Skeletal muscle cell (primary cell): Measurements from ENCODE around the gene NPLOC4.

Experiments used
- DNase-seq: peaks from one replicate; pipeline ENCODE4 v3.0.0-alpha.2; 2010; ENCODE audit warnings: low read depth
- H3K4me3 ChIP-seq: 2 replicates; pipeline ENCODE4 v1.5.1; 2011; ENCODE audit warnings: low read depth, mild to moderate bottlenecking, control low read depth, low read length, moderate library complexity

NPLOC4 gene

DNA sequence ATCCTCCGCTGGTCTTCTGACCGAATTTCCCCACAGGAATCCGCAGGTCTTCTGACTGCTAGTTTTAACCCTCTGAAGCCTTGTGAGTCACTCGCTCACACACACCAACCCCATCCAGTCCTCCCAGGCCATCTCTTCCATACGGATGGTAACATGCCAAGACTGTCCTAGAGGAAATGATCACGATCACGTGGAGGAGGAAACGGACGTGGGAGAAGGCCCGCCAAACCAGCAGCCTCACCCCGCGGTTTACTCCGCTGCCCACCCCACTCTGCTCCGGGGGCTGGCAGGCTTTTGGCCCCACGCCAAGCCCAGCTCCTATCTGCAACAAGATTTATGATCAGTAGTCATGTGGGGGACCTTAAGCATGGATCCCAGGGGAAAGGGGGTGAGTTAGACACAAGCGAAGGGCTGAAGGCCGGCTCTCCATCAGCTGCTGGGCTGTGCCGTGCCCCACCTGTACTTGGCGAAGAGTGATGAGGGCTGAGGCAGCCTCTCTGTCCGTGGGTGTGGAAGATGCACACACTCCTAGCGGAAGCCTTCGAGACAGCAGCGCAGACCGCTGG is 83.2 kb downstream of the NPLOC4 start:
- peak; percentile 89 for DNase-seq

DNA sequence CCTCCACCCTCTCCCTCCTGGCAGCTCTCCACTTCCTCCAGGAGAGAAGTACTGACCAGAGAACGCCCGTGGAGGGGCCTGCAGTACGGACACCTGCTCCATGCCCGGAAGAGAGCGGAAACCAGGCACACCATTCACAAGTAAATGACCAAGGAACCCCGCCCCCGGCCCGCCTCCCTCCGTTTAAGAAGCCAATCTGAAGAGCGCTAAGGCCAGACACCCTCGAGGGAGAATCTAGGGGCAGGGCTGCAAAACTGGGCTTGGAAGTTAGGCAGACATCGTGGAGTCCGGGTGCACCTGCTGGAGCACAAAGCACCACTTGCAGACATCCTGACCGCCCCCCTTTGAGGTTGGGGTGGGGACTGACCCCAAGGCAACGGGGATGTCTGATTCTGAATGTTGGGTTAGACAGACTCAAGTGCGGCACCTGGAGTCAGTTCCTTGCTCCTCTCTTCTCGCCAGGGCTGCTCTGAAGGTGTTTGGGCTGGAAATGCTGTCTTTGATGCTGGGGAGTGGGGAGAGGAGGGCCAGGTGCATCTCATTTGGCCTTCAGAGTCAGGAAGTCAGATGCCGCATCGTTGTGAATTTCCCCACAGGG is 83.8 kb downstream of the NPLOC4 start:
- DNase-seq: no peak
- peak overlapping the region; percentile 93 for H3K4me3 ChIP-seq

More for the DNA sequence above, 83.2 kb downstream of the NPLOC4 start:
- H3K4me3 ChIP-seq: peak overlapping the region; percentile 93

DNA sequence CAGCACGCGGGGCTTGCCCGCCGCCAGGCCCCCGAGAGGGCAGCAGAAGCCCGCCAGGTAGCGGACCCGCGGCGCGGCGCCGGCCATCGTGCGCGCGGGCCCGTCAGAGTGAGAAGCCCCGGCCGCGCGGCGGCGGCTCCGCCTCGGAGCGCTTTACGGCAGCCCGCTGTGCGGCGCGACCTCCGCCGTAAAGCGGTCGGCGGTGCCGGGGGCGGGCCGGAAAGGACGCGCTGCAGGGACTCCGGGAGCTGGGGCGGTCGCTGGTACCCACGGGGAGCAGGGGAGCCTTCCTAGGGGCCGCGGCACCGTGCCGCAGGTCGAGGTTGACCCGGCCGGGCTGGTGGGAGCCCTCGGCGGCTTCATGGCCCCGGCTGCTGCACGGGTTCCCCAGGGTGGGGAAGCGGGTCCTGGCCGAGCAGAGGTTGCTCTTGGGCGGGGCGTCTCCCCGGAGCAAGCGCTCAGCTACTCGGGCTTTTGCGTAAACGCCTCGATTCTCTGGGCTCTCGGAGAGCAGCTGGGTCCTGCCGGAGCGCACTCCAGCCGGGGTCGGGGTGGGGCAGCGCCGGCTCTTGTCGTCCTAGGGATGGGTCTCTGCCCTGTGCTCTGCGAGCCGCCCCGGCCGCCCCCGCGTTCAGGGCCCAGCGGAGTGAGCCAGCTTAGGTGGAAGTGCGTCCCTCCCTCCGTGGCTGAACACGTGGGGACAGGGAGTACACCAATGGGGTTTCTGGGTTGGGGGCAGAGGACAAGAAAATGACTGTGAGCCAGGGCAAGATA is 84.5 kb downstream of the NPLOC4 start, which contains the start of gene FAAP100:
TSS of gene FAAP100 (minus strand) at position 110 of the 774 bp plus-strand sequence. CDS start at position 87, 23 bp downstream.
- DNase-seq: peak; percentile 39
- peak within 1 kb of the TSS; percentile 93 for H3K4me3 ChIP-seq

DNA sequence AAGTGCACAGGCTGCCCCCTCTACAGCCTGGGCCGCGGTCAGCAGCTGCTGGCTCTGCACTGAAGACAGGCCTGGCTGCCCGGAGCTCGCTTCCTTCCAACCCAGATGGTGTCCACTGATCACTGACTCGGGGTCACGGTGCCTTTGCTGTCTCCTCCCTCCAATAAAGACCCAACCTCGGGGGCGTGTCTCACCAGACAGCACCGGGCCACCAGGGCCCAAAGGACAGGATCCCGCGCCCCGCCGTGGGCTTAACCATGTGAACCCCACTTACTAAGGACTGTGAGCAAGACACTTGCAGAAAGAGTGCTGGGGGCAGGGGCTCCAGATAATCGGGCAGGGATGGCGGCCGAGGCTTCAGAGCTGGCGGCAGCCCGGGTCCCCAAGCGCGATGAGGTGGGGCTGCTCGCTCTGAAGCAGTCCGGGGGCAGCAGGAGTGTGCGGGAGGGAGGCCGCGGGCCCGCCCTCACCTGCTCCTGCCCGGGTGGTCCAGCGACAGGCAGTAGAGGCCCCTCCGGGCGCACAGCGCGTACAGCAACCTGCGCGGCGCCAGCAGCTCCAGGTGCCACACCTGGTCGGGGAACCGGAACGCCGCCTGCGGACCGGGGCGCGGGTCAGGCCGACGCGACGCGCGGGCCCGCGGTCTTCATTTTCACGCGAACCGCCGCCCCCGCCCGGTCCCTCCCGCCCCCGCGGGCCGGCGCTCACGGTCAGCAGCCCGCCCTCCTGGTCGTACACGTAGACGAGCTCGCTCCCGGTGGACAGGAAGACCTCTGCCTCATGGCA is 85.3 kb downstream of the NPLOC4 start:
- H3K4me3 ChIP-seq: peak overlapping the region; percentile 93
- DNase-seq: no peak

DNA sequence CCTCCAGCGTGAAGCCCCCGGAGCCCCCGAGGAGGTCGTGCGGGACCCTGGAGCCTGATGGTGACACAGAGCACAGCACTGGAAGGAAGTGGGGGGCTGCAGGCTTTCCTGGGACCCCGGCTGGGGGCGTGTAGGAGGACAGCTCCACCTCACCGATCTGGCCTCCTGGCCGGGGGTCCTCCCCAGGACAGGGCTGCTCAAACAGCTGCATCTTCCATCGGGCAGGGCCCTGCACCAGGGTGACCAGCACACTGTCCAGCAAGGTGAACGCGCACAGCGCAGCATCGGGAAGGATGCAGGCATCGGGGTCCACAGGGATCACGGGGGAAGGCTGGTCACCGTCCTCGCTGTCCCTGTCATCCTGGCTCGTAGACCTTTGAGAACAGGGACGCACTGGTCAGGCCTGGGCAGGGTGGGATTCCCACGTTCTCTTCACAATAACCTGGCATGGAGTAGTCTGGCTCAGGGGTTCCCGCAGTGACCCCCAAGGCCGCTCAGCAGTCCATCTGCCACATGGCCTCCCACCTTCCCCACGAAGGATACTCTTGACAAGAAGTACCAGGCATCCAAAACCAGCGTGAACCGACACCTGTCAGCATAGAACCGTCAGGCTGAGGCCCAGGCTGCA is 86.0 kb downstream of the NPLOC4 start:
- H3K4me3 ChIP-seq: peak overlapping the region; percentile 93
- no peak for DNase-seq

DNA sequence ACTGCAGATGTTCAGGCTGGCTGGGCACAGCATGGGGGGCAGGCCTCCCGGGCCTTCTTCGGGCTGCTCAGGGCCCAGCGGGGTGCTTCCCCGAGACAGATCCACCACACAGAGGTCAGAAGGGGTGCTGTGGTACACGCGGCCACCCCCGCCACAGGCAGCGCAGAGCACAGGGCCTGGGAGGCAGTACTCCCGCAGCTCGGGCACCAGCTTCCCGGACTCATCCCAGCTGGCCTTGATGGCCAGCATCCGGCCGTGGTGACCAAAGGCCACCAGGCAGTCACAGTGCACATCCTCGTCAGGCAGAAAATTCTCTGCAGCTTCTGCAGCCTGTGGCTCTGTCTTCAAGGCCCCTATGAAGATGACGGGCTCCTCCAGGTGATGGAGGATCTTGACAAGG is 86.6 kb downstream of the NPLOC4 start:
- no peak for DNase-seq

DNA sequence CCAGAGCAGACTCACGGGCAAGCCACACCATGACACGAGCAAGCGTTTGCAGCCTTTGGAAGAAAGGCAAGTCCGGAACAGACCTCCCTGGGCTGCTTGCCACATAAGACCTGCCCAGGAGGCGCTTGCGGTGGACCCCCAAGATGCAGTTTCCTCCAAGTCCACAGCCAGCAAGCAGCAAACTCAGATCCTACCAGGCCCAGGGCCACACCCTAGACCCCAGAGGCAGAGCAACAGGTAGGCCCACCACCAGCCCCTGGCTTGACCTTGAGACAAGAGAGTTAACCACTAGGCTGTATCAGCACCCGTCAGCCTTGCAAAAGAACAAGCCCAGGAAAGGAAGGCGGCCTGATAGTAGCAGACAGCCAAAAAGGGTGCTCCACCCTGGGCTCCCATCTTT is 87.1 kb downstream of the NPLOC4 start:
- H3K4me3 ChIP-seq: no peak overlapping the region
- no peak for DNase-seq

More for the DNA sequence above, 86.6 kb downstream of the NPLOC4 start:
- no peak overlapping the region for H3K4me3 ChIP-seq

DNA sequence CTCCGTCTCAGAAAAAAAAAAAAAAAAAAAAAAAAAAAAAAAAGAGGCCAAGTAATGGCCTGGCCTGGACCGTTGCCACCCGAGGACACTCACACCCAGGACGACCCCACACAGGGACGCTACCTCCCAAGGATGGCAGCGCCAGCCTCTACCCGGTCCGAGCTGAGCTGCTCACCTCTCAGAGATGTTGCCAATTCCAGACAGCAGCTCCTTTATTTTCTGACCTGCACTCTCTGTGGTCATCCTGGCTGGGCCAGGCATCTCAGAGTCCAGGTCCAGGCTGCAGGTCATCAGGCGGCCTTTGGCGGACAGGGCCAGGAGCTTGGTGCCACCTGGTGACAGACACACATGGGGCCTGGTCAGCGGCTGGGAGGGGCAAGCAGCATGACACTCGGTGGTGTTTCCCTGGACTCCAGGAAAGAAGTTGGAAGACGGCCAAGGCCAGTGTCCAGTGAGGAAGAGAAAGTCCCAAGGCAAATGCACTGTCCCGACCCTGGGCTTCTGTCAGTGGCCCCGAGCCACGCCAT is 87.8 kb downstream of the NPLOC4 start:
- no peak overlapping the region for H3K4me3 ChIP-seq
- DNase-seq: no peak

DNA sequence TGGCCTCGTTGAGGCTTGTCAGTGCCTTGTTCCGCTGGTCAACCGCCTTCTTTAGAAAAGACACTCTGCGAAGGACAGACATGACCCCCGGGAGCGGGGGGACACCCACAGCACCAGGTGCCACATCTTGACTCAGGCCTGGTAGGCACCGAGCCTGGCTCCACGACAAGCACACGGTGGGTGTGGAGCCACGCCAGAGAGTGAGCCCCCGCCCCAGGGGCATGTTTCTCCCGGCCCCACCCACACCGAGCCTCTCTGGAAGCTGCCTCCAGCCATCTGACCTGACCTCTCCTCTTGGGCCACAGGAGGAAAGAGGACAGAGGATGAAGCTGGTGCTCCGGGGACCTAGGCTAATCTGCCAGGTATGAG is 89.3 kb downstream of the NPLOC4 start:
- no peak for DNase-seq
- H3K4me3 ChIP-seq: no peak overlapping the region

DNA sequence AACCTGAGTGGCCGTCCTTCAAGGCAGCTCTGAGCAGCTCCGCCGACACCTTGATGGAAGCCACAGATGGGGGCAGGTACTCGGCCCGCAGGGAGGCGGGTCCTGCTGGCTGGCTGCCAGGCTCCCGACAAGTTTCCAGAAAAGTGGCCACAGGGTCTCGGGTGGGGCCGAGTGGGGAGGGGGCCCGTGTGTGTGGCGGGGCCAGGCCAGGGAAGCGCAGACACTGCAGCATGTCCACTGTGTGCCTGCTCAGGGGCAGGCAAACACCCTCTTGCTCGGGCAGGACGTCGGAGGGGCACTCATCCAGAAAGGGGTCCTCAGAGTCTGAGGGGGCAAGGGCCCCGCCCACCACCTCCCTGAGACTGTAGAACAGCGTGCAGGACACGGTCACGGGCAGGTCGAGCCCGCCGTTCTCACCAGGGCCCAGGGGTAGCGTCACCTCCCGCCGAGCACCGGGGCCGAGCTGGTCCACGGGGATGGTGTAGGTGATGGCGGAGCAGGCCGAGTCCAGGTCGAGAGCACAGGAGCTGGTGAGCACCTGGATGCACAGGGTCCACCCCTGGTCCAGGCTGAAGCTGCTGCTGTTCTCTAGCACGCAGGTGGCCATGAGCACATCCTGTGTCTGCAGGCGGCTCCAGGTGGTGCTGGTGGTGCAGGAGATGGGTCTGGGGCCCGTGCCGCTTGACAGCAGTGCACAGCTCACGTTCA is 89.9 kb downstream of the NPLOC4 start:
- H3K4me3 ChIP-seq: no peak overlapping the region
- no peak for DNase-seq

DNA sequence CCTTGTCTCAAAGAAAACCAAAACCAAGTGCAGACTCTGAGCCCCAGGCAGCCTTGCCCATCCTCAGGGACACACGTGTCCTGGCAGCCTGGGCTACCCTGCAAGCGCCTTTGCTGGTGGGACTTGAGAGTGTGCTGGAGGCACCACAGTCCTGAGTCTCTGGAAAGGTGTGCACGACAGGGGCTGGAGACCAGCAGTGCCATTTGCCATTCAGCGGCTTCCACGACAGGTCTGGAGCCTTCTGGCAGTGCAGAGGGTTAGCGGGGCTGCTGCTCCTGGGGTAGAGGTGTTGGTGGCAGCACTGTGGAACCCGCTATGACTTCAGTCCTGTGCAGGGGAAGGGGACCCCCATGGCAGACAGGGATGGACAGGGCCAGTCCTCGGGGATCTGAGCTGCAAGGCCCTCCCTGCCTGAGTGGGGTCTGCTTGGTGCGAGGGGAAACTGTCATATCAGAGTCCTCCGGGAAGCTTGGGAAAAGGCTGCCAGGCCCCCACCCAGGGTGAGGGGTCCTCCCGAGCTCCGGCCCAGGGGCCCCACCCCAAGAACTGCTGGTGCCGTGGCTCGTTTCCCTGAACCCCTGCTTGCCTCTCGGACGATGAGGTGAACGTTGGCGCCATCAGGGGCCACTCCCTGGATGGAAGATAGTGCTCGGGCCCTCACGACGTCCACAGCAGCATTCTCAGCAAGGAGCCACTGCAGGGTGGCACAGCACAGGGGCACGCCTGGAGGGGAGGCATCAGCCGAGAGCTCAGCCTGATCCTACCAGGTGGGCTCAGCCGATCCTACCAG is 91.6 kb downstream of the NPLOC4 start:
- no peak for DNase-seq
- no peak overlapping the region for H3K4me3 ChIP-seq

DNA sequence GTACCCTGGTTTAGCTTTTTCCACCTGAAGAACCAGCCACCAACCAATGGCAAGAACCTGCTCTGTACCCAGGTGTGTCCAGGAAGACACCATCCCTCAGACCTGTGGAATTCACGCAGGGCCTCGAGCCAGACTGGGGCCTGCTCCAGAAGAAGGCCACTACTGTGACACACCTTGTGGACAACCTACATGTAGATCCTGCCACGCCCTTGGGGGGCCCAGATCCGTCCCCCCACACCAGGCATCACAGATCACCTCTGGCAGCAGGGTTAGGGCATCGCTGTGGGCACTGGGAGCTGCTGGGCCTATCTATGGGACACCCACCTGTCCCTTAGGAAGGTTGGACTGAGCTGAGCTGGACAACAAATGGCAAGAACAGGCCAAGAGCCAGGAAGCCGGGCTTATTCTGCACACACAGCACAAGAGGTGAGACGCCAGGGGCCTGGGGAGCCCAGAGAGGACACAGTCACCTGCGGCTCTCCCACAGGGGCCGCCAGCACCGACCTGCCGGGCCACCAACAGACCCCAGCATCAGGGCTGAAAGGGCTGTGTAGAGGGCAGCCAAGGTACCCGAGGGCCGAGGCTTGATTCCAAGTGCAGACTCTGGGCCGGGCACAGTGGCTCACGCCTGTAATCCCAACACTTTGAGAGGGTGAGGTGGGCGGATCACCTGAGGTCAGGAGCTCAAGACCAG is 92.5 kb downstream of the NPLOC4 start:
- no peak overlapping the region for H3K4me3 ChIP-seq
- no peak for DNase-seq

DNA sequence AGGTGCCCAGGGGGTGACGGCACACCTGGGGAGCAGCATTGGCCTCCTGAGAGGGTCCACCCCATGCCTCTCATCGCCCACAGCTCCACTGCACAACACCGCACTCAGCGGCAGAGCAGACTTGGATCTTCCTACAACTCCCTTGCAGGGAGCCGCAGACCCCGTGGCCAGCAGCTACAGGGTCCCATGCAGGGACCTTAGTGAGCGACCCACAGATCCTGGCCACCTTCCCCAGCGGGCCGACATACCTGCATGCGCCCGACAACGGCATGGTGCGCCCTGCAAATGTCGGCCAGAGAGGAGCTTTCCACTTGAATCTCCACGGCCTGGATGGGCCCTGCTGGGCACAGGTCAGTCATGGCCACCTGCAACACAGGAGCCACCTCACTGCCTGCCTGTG is 93.2 kb downstream of the NPLOC4 start:
- DNase-seq: no peak

DNA sequence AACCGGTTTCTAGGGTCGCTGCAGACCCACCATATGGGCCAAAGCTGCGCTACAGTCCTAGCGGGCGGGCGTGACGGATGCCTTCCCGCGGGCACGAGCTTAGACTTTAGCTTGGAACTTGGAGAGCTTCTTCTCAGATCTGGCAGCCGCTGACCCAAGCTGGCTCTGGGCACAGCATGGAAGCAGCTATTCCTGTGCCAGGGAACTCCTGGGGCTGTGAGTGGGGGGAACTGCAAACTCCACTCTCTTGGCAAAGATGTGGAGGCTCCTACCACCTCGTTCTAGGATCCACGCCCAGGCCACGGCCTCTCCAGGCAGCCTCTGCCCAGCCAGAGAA is 93.6 kb downstream of the NPLOC4 start:
- DNase-seq: no peak
- no peak overlapping the region for H3K4me3 ChIP-seq

More for the DNA sequence above, 93.2 kb downstream of the NPLOC4 start:
- H3K4me3 ChIP-seq: no peak overlapping the region

DNA sequence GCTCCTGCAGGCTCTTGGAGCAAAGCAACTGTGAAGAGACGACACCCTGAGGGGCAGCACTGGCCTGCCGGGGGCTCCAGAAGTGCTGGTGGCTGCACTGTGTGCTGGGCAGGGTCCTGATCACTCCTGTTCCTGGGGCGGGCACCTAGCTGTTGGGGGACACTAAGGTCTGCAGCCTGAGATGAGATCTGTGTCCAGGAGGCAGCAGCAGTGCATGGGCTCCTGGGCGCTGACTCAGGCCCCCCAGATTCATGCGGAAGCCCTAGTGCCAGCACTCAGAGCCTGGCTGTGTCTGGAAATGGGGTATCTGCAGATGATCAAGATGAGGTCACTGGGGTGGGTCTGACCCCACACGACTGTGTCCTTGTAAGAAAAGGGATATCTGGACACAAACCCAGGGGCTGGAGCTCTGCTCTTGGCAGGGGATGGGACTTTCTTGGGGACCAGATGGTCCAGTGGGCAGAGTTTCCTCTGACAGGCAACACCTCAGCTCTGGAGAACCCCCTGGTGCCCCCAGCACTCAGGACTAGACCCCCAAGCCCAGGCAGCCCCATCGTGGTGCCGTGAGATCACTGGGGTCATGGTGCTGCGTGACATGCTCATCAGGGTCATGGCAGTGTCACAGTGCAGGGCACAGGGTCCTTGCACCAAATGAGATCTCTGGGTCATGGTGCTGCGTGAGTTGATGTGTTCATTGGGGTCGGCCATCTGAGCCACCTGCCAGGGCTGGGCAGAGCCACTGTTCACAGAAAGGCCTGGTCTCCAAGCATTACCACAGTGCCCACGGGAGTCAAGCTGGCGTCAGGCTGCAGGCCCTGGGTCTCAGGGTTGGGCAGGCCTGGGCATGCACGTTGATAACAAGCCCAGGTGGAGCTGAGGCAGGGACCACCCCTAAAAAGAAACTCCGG is 94.2 kb downstream of the NPLOC4 start:
- no peak for DNase-seq

DNA sequence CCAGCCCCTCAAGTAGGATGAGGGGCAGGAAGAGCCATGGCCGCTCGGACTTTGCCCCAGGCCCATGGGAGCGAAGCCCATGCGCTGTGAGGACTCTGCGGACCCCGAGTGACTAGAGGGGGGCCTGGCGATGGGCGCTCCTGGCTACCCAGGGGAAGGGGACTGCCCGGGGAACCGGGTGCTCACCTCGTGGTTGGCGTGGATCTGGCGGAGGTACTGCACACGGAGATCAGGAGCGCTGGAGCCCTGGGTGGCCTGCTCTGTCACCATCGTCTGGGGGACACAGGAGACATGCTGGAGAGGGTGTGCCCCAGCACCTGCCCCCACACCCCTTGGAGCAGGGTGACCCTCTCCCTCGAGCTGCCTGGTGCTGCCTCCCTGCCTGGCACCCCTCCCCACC is 95.8 kb downstream of the NPLOC4 start:
- no peak overlapping the region for H3K4me3 ChIP-seq
- no peak for DNase-seq

More for the DNA sequence above, 94.2 kb downstream of the NPLOC4 start:
- H3K4me3 ChIP-seq: no peak overlapping the region

DNA sequence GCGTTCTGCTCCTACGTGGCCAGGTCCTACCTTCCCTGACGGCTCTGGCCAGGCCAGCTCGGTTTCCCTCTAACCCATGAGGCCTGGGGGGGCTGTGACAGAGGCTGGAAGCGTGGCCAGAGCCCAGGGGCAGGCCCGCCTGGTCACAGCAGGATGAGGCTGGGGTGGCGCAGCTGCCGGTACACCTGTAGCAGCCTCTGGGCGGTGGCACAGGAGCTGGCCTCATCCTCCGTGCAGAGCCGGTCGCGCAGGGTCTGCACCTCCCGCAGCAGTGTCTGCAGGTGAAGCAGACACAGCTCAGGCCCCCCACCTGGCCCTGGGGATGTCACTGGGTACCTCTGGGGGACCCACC is 96.3 kb downstream of the NPLOC4 start:
- no peak overlapping the region for H3K4me3 ChIP-seq
- no peak for DNase-seq
